Hepatocyte (in vitro differentiated cells): Measurements from ENCODE around the gene MYLK2. TPM values are rescaled to one million over a fixed set of nuclear protein-coding genes. Genes with fewer than 3 reads are reported as not detected.

Experiments used
- DNase-seq: peaks from one replicate; pipeline ENCODE4 v3.0.0-alpha.2; 2016; ENCODE audit warnings: low spot score
- H2AFZ ChIP-seq: fragments of 200-600 bp; sonication (generic); 2 replicates; pipeline ENCODE4 v1.6.0; 2016; ENCODE audit warnings: antibody characterized with exemption, mild to moderate bottlenecking
- H3K27ac ChIP-seq: fragments of 200-600 bp; sonication (generic); 2 replicates; pipeline ENCODE4 v1.5.1; 2016; ENCODE audit warnings: mild to moderate bottlenecking
- H3K27me3 ChIP-seq: fragments of 200-600 bp; sonication (generic); 2 replicates; pipeline ENCODE4 v1.6.1; 2016
- H3K36me3 ChIP-seq: fragments of 200-600 bp; sonication (generic); replicated peaks from 2 replicates; pipeline ENCODE4 v1.5.1; 2016; ENCODE audit warnings: low read depth; ENCODE audit not compliant: insufficient read depth
- H3K4me1 ChIP-seq: fragments of 200-600 bp; sonication (generic); 2 replicates; pipeline ENCODE4 v1.5.1; 2016; ENCODE audit warnings: mild to moderate bottlenecking, moderate library complexity; ENCODE audit not compliant: insufficient read depth
- H3K4me2 ChIP-seq: fragments of 200-600 bp; sonication (generic); 2 replicates; pipeline ENCODE4 v1.6.0; 2016
- H3K4me3 ChIP-seq: fragments of 200-600 bp; sonication (generic); 2 replicates; pipeline ENCODE4 v1.5.1; 2016; ENCODE audit warnings: mild to moderate bottlenecking
- H3K79me2 ChIP-seq: fragments of 200-600 bp; sonication (generic); 2 replicates; pipeline ENCODE4 v1.6.0; 2017; ENCODE audit warnings: mild to moderate bottlenecking
- H3K9me2 ChIP-seq: fragments of 200-600 bp; sonication (generic); replicated peaks from 2 replicates; pipeline ENCODE4 v1.6.0; 2017; ENCODE audit warnings: mild to moderate bottlenecking; ENCODE audit not compliant: insufficient read depth
- H3K9me3 ChIP-seq: fragments of 200-600 bp; sonication (generic); 2 replicates; pipeline ENCODE4 v1.5.1; 2016; ENCODE audit warnings: low read depth, mild to moderate bottlenecking
- H4K20me1 ChIP-seq: fragments of 200-600 bp; sonication (generic); 2 replicates; pipeline ENCODE4 v1.6.0; 2016; ENCODE audit warnings: mild to moderate bottlenecking; ENCODE audit not compliant: insufficient read depth, poor library complexity, severe bottlenecking
- CTCF ChIP-seq: fragments of 200-600 bp; sonication (generic); IDR thresholded peaks from 2 replicates; pipeline ENCODE4 v1.5.1; 2016; ENCODE audit warnings: antibody characterized with exemption, mild to moderate bottlenecking; ENCODE audit not compliant: poor library complexity
- EZH2 ChIP-seq: fragments of 200-600 bp; sonication (generic); IDR thresholded peaks from 2 replicates; pipeline ENCODE4 v1.6.1; 2016; ENCODE audit warnings: antibody characterized with exemption, mild to moderate bottlenecking, borderline replicate concordance
- EZH2phosphoT487 ChIP-seq: fragments of 200-600 bp; sonication (generic); IDR thresholded peaks from one replicate; pipeline ENCODE4 v1.6.1; 2018; ENCODE audit warnings: antibody characterized with exemption, mild to moderate bottlenecking, low read depth, moderate library complexity; ENCODE audit not compliant: unreplicated experiment, severe bottlenecking
- WGBS: methylation state at CpG from one replicate; pipeline ENCODE4 v1.1.6; 2016; ENCODE audit warnings: low lambda C conversion rate; ENCODE audit errors: missing lambda C conversion rate; 5-methylcytosine and 5-hydroxymethylcytosine counted together
- polyA plus RNA-seq: library from polyadenylated mRNA; unstranded; fragments of >200 nt; fragmentation: Nextera tagmentation; extraction: Ambion mirVana; gene quantifications from 2 replicates; pipeline ENCODE4 v1.2.1, GENCODE V29; 2016
- total RNA-seq: library from RNA; depleted of rRNA; stranded (reverse); fragments of >200 nt; gene quantifications from 2 replicates; pipeline ENCODE4 v1.2.3, GENCODE V29; 2014

Gene MYLK2
- total RNA-seq = not detected in 2 replicates
- 0.33 TPM in 1 of 2 replicates, not detected in the other for polyA plus RNA-seq

- H3K9me2 ChIP-seq = no peaks in the 10 kb centered on the region
- no peak within 1 kb of the TSS for H3K4me2 ChIP-seq
- WGBS = 85% methylated on average over 14 of the region's 16 CpGs
- no peaks in the 10 kb centered on the region for H4K20me1 ChIP-seq
- no peak within 1 kb of the TSS for H3K4me3 ChIP-seq
- H2AFZ ChIP-seq = no peak within 1 kb of the TSS
- no peak within 1 kb of the TSS for H3K27ac ChIP-seq
- H3K9me3 ChIP-seq = no peaks in the 10 kb centered on the region
- no peak for DNase-seq
- H3K27me3 ChIP-seq = no peaks in the 10 kb centered on the region
- H3K36me3 ChIP-seq = no peaks in the 10 kb centered on the region
- no peaks in the 10 kb centered on the region for H3K4me1 ChIP-seq
- no peaks in the 10 kb centered on the region for H3K79me2 ChIP-seq
- TF ChIP-seq EZH2phosphoT487 (no peak), EZH2 (no peak), CTCF (no peak)
Measured at GRCh38 chr20:31819083-31819784, at the start of gene MYLK2. MYLK2 (plus strand) TSS chr20:31819356; CDS start chr20:31819581, 225 bp downstream.

- no peak for DNase-seq
- H3K4me2 ChIP-seq = no peak overlapping the region
Measured at GRCh38 chr20:31769681-31770080, 49.5 kb upstream of the MYLK2 start.

GRCh38 chr20:31770243-31770642 is 48.9 kb upstream of the MYLK2 start:
- H3K9me2 ChIP-seq = no peaks in the 10 kb centered on the region
- H3K79me2 ChIP-seq = peaks cover 4% of the 10 kb centered on the region
- TF ChIP-seq CTCF (no peak), EZH2 (no peak), EZH2phosphoT487 (no peak)
- DNase-seq = no peak
- no peaks in the 10 kb centered on the region for H3K27me3 ChIP-seq
- 98% methylated on average over 1 of the region's 1 CpG for WGBS
- no peak overlapping the region for H3K4me2 ChIP-seq
- H2AFZ ChIP-seq = no peak overlapping the region
- no peaks in the 10 kb centered on the region for H3K9me3 ChIP-seq
- no peaks in the 10 kb centered on the region for H4K20me1 ChIP-seq
- no peak overlapping the region for H3K27ac ChIP-seq
- H3K4me3 ChIP-seq = no peak overlapping the region
- H3K4me1 ChIP-seq = no peaks in the 10 kb centered on the region
- no peaks in the 10 kb centered on the region for H3K36me3 ChIP-seq

More at GRCh38 chr20:31769681-31770080, 49.5 kb upstream of the MYLK2 start:
- TF ChIP-seq EZH2 (no peak), CTCF (no peak), EZH2phosphoT487 (no peak)
- H3K27me3 ChIP-seq = no peaks in the 10 kb centered on the region
- H3K9me2 ChIP-seq = no peaks in the 10 kb centered on the region
- H3K36me3 ChIP-seq = no peaks in the 10 kb centered on the region
- peaks cover 4% of the 10 kb centered on the region for H3K79me2 ChIP-seq
- no peak overlapping the region for H3K4me3 ChIP-seq
- H3K9me3 ChIP-seq = no peaks in the 10 kb centered on the region
- H3K27ac ChIP-seq = no peak overlapping the region
- 99% methylated on average over 5 of the region's 5 CpGs for WGBS
- H4K20me1 ChIP-seq = no peaks in the 10 kb centered on the region
- no peak overlapping the region for H2AFZ ChIP-seq
- H3K4me1 ChIP-seq = no peaks in the 10 kb centered on the region
